GM18858 (cell line): ENCODE data around the gene CEL.
"Not testable (repeated sequence)": the region's sequence is repeated elsewhere in the genome, so short reads cannot be mapped to it uniquely, and the experiment has no call there.

Source experiments
- ATAC-seq: cut with Tn5 transposase; IDR thresholded peaks from one replicate; pipeline ENCODE4 v1.9.1; 2021; ENCODE audit not compliant: unreplicated experiment

CEL gene

GRCh38 chr9:133061764-133062145 lies at the start of gene CEL:
CEL (plus strand) TSS chr9:133061981; CDS start chr9:133062003, 22 bp downstream.
- not testable (repeated sequence) for ATAC-seq

GRCh38 chr9:133014696-133015095 lies 47.1 kb upstream of the CEL start:
- no peak for ATAC-seq

- no peak for ATAC-seq
Observed at GRCh38 chr9:133023117-133023890, 38.5 kb upstream of the CEL start.

DNA sequence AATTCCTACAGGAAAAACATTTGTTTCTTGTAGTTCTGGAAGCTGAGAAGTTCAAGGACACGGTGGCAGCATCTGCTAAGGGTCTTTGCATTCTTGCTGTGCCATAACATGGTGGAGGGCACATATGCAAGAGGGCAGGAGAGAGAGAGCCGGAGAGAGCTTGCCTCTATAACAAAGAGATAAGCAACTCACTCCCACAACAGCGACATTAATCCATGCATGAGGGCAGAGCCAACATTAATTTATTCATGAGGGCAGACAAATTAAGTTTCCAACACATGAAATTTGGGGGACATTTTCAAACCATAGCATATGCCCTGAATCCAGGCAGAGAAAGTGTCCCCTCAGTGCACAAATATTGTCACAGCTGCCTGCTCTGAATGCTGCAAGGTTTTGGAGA lies 35.4 kb upstream of the CEL start:
- no peak for ATAC-seq

DNA sequence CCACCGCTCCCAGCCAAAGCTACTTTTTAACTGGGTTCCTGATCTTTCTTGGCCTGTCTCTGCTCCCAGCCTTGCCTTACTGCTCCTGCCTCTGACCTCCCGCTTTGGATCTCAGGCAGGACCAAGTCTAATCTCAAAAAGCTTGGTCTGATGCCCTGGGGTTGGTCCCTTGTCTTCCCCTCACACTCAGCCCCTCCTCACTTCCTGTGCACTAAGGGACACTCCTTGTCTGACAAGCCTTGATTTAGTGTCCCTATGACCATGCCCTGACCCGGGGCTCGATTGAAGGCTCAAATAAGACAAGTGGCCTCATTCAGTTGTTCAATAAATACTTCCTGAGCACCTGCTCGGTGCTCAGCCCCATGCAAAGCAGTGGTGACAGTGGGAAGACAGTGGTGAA lies 34.6 kb upstream of the CEL start:
- ATAC-seq = no peak

DNA sequence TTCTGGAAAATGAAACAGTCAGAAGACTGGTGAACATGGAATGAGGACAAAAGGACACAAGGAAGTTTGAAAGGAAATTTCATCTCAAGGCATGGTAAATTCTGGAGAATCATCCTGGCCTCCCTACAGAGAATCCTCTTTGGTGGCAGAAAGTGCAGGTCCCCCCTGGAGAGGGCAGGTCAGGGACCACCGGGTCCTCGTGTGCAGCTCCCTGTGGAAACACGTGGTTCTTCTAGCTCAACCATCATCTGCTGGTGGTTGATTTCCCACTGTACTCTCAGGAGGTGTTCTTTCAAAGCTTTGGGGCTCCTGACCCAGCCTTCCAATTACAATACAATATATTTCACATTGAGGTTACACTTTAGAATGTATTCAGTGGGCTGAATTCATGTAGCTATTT lies 33.6 kb upstream of the CEL start:
- ATAC-seq = no peak

- no peak for ATAC-seq
Observed at GRCh38 chr9:133029994-133030316, 31.8 kb upstream of the CEL start.

DNA sequence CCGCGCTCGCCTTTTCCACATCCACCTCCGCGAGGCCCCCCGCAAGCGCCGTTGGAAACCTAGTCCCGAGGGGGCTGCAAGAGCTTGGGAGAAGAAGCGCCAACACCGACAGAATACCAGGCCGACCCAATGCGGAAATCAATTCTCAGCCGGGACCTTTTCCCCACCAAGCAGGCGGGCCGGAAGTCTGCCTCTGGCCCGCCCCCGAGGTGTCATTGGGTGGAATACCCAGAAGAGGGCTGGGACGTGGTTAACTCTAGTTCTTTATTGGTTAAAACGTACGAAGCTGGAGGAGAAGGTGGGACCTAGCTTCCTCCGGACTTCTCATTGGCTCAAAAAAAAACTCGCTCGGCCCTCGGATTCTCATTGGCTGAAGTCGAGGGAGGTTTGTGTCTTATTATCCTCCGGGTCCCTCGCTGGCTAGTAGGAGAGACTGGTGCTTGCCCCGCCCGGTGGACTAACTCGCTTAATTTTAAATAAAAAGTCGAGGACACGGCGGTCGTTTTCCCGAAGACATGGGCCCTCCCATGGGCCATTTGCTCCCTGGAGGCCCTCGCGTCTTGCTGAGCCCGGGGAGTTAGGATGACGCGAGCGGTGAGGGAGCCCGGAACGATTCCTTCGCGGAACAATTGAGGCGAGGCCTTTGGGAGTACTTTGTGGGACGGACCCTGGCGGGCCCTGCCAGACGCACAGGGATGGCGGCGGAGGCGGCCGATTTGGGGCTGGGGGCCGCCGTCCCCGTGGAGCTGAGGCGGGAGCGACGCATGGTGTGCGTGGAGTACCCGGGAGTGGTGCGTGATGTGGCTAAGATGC lies 31.3 kb upstream of the CEL start, which contains the start of gene GTF3C5:
TSS of gene GTF3C5 (plus strand) at position 681 of the 813 bp plus-strand sequence. CDS start at position 696, 15 bp downstream.
- peak; percentile 92 for ATAC-seq

- ATAC-seq = no peak
Observed at GRCh38 chr9:133031130-133031422, 30.7 kb upstream of the CEL start.

DNA sequence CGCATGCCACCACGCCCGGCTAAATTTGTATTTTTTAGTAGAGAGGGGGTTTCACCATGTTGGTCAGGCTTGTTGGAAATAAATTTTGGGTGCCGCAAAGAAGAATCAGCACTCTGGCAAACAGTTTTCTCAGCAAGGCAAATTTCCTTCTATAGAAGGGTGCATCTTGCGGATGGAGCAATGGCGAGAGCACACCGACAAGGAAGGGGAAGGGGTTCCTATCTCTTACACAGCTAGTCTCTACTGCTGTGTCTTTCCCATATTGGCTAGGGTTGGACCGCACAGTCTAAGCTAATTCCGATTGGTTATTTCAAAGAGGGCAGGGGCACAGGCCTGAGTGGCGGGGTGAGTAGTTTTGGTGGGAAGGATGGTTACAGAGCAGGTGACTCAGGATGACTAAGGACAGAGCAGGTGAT lies 30.3 kb upstream of the CEL start:
- no peak for ATAC-seq

DNA sequence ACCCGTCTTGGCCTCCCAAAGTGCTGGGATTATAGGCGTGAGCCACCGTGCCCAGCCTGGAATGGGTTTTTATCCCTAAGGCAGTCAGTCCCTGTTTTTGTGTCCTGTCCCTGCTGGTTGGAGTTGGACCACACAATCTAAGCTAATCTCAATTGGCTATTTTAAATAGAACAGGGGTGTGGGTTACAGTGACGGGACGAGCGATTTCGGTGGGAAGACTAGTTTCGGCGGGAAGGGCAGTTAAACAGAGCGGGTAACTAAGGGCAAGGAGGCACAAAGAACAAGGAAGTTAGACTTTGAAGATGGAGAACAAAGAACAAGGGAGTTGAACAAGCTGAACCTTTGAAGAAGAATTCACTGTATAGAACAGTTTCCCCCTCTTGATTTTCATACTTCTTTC lies 29.6 kb upstream of the CEL start:
- no peak for ATAC-seq

DNA sequence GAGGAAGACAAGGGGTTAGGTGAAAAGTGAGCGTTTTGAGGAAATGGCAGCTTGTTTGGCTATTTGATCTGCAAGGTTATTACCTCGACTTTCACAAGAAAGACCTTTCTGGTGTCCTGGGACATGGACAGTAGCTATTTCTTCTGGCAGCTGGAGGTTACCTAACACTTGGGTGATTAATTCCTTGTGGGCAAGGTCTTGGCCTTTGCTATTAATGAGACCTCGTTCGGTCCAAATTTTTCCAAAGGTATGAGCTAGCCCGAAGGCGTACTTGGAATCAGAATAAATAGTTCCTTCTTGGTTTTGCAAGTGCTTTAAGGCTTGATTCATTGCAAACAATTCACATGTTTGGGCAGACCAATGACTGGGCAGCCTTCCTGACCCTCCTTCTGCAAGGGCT lies 26.1 kb upstream of the CEL start:
- no peak for ATAC-seq

DNA sequence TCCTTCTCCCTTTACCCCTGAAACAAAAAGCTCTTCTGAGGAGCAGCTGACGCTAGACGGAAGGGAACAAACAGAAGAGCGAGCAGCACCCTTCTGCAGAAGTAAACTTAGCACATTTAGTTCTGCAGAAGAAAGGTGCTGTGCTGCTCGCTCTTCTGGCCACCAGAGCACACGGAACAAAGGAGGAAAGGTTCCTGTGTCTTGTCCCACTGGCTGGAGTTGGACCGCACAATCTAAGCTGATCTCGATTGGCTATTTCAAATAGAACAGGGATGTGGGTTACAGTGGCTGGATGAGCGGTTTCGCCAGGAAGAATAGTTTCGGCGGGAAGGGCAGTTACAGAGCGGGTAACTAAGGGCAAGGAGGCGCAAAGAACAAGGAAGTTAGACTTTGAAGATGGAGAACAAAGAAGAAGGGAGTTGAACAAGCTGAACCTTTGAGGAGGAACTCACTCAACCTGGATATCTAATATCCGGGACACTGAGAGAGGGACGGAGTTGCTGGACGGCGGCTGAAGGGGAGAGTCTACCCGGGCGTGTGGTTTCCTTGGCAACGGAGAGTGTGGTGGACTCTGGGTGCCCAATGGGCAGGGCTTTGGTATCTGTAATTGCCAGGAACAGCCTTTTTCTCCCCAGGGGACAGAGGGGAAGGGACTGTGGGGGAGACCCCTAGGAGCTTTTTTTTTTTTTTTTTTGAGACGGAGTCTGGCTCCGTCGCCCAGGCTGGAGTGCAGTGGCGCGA lies 23.8 kb upstream of the CEL start:
- ATAC-seq = no peak

DNA sequence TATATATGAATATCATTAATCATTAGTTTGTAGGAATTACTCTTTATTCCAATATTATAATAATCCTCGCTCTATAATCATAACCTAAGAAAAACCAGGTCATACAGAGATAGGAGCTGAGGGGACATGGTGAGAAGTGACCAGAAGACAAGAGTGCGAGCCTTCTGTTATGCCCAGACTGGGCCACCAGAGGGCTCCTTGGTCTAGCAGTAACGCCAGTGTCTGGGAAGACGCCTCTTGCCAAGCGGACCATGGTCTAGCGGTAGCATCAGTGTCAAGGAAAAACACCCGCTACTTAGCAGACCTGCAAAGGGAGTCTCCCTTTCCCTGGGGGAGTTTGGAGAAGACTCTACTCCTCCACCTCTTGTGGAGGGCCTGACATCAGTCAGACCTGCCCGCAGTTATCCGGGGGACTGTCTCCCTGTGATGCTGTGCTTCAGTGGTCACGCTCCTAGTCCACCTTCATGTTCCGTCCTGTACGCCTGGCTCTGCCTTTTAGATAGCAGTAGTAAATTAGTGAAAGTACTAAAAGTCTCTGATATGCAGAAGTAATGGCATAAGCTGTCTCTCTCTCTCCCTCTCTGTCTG lies 20.8 kb upstream of the CEL start:
- not testable (repeated sequence) for ATAC-seq

DNA sequence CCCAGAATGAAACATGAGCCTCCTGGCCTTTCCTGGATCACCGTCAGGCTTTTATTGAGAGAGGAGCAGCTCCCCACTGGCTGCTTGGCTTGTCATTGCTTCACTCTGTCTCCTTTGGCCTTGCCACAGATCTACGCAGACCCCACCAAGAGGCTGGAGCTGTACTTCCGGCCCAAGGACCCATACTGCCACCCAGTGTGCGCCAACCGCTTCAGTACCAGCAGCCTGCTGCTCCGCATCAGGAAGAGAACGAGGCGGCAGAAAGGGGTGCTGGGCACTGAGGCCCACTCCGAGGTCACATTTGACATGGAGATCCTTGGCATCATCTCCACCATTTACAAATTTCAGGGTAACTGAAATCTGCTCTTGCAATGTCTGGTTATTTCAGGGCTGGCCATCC lies 19.8 kb upstream of the CEL start:
- no peak for ATAC-seq

- no peak for ATAC-seq
Observed at GRCh38 chr9:133042676-133043075, 19.1 kb upstream of the CEL start.

- no peak for ATAC-seq
Observed at GRCh38 chr9:133043449-133044035, 18.2 kb upstream of the CEL start.

GRCh38 chr9:133044125-133044524 lies 17.7 kb upstream of the CEL start:
- no peak for ATAC-seq

GRCh38 chr9:133044661-133045060 lies 17.1 kb upstream of the CEL start:
- ATAC-seq = no peak

GRCh38 chr9:133045132-133045531 lies 16.6 kb upstream of the CEL start:
- no peak for ATAC-seq
